Hematopoietic multipotent progenitor cell treated with erythropoietin and hydrocortisone succinate and interleukin-3 and kit ligand, for 6 days (in vitro differentiated cells): Measurements from ENCODE around the gene ANKRD6.

Experiments
- DNase-seq: peaks from one replicate; pipeline ENCODE4 v3.0.0-alpha.2; 2015

ANKRD6 gene

DNA sequence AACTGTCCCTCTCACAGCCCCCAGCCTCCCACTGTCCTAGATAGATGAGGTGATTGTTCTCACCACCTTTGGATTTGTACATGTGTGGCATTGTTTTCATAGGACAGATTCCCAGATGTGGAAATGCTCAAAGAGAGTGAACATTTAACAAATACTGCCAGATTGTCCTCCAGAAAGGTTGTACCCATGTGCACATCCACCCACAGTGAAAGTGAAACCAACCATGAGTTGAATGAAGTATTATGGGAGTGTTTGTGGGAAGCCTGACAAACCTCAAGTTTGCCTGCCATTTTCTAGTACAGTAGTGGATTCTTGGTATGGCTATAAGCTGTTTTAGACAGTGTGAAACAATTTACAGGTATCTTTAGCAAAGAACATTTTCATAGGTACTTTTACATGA is 42.7 kb downstream of the ANKRD6 start:
- DNase-seq: peak; percentile 17

DNA sequence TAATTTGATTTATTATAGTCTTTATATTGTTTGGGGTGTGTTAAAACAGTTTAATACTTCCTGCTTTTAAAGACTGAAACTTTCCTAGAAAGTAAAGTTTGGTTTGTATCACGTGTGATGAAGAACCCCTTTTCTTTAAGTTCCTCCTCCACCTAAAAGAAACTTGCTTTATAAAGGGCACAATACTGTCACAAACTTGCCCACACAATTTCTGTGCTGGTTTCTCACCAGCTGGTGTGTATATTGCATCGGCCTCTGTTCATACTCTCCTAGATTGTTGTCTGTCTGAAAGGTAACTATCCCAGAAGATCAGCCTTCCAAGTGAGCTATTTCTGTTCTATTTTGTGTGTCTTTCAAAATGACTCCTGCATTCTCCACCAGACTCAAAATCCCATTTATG is 46.9 kb downstream of the ANKRD6 start:
- DNase-seq: no peak

DNA sequence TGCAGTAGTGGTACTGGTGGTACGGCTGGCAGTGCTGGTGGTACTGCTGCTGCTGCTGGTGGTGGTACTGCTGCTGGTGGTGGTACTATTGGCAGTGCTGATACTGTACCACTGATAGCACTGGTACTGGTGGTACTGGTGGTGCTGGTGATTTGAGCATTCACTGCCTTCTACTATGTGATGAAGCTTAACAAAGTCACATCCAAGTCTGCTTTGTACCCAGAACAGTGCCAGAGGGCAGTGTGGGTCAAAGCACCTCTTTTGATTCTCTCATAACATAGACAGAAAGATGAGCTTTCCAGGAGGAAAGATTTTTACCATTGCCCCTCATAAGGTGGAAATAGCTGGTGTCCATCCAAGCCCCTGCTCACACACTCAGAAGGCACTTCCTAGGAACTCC is 48.7 kb downstream of the ANKRD6 start:
- no peak for DNase-seq

DNA sequence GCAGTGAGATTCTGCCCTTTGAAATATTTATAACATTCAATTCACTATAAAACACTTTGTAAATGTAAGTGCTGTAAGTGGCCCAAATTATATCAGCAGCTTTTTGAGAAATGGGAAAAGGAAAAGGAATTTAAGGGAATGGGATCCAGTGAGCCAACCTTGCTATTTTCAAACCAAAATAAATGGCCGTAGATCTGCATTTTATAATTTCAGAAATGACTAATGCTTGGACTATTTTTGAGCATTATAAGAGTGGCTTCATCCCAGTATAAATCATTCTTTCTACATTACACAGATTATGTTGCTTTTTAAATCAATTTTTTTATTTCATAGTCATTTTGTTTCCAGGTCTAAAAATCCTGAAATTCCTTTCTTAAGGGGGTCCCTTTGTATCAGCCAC is 49.2 kb downstream of the ANKRD6 start:
- DNase-seq: no peak

DNA sequence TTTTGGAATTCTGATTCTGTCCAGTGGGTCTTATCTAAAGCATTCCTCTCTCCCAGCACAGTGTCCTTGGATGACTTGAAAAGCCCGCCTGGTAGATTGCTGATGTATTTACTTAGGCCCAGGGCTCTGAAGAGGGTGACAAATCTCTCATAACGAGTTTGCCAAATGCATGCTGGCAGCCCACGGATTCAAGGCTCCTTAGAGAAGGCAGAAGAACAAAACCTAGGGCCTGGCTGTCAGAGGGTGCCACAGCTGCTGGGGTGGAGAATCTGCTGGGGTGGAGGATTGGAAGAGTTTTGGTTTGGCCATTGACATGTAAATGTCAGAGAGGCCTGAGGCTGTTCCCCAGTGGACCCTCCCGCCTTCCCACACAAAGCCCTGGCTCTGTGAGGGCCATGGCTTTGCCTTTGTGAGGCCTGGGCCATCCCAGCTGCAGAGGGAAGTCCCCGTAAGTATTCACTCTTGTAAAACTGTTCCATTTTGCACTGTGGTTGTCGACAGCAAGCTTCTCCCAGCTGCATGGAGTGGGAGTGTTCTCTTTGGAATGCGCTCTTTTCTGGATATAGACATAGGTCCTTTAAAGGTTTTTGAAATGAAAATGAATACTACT is 50.3 kb downstream of the ANKRD6 start:
- DNase-seq: no peak

DNA sequence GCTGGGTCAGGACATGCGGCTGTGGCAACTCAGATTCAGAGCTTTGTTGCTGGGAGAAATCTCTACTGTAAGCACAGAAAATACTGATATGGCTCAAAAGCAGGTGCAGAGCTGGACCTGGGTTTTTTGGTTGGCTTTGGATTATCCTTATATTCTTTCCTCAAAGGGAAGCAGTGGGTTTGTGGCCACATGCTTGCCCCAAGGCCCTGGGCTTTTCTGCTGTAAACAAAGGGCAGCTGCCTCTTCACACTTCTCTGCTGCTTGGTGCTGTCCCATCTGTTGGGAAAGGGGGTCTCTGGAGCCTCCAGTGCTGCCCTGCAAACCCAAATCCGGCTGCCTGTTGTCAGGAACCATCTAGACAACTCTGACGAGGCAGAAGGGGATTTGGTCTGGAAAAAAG is 52.4 kb downstream of the ANKRD6 start:
- no peak for DNase-seq

DNA sequence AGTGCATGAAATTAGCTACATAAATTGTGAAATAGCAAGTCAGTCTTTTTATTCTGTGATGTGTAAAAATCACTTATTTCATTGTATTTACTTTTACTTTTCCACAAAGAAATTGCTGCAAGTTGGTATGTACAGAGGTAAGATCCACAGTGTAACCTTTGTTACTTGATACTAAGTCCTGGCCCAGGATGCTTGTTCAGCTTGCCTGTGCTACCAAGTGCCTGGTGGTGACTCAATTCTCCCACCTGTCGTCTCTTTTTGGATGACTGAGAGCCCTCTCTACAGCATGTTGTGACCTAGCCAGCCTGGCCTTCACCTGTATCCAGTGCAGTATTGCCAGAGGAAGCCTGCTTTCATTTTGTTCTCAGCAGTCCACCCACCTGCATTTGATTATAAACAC is 54.9 kb downstream of the ANKRD6 start:
- no peak for DNase-seq

DNA sequence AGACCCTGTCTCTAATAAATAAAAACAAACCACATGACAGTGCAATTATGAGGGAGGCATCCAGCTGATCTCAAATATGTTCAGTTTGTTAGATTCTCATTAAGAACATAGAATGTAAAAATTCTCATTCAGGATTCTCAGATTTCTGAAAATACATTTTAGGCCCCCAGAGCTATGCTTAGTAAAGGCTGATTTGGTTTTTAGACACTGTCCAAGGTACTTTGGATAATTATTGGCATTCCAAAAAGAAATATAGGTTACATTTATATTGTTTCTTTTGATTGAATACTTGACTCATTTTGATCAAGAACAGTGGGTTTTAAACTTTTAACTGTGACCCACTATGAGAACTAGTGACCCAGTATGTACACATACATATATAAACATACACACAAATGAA is 55.5 kb downstream of the ANKRD6 start:
- DNase-seq: no peak

DNA sequence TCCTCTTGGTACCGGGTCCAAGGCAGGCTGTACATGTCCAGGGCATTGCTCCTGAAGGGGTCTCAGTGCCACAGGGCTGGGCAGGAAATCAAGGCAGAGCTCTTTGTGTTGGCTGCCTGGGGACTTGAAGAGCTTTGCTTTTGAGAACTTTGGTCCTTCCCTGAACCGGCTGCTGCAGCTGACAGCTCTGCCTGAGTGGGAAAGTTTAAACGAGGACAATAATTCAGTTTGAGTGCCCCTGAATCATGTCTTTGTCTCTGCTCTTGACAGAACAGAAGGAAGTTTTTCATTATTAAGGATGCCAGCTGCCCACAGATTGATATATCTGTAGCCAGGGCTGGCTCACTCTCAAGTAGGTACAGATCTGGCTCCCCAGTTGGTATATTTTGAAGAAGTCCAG is 56.1 kb downstream of the ANKRD6 start:
- DNase-seq: no peak

DNA sequence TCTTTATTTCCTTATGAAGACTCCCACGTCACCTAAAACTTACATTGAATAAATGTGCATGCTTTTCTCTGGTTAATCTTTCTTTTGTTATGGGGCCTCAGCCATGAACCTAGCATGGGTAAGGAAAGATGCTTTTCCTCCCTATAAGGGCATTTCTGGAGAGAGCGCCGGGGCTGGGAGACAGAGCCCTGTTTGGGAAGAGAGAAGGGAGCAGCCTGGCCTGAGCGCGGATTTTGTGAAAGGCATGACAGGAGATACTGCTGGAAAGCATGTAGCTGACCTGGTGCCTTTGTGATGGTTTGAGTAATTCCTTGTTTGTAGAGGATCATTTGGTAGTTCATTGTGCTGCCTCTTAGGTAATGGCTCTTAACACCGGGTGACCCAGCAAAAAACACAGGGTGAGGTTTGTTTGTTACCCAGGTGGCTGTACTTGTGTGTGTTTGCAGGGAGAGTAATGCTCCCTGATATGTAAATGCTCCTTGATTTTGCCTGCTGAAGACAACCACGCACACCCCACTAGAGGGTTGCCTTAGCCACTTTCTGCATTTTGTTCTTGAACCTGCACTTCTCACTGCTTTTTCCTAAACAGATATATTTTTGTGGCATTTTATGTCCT is 59.2 kb downstream of the ANKRD6 start:
- DNase-seq: no peak

DNA sequence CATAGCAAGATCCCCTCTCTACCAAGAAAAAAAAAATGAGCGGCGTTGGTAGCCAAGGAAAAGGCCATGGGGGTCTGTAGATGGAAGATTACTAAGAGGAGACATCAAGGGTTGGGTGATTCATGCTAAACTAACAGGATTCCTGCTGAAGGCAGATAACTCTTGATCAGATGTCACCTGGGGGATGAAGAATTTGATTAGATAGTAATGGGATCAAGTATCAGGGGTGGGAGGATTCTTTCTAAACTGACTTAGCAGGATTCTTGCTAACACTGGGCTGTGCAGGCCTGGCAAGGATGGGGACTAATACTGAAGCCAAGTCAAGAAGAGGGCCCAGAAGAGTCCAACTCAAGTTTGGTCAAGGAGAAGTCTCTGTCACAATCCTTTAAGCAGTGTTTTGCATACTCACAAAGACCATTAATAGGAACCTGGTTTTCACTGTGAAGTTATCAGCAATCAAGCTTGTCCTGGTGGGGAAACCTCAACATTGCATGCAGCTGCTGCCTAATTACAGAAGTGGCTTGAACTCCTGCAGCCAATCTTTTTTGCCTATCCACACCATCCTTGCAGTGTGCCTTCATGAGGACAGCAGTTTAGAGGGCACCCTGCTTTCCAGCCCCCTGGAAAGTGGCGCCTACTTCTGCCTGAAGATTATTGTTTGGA is 61.3 kb downstream of the ANKRD6 start:
- peak; percentile 76 for DNase-seq

DNA sequence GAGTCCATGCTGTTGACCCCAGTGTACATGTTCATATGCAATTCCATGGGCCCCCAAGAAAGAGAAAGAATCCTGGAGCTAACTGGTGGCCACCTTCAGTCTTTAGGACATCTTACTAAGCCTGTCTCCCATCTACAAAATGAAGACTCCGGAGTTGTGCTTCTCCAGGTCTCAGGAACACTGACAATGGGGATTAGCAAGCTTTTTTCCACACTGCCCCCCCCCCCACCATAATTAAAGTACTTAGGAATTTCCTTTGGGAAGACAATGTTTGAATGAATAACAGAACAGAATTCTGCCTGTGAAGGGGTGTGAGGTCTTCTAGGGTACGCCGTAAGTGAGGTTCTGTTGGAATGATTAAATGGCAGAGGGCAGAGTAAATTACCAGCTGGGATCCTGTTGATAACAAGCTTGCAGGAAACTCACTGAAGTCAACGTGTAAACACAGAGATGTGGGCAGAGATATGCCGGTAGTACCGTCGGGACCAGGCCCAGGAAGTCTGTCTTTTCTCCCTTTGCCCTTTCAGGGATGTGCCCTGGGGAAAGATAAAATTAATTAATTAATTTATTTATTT is 63.1 kb downstream of the ANKRD6 start:
- peak; percentile 73 for DNase-seq

DNA sequence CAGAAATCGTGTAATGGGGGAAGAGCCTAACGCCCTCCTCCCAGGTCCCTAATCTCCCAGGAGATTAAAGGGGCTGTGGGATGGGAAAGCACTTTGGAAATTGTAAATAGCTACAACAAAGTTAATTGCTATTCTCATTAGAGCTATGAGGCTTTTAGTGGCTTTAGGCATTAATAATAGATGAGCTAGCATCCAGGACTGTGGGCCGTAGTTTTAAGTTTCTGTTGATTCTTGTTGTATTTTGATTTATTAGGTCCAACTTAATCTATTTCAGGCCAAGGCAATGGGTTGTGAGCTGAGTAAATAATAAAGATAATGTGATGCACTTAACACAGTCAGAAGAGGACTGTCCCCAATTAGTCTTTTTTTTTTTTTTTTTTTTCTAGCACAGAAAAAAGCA is 67.7 kb downstream of the ANKRD6 start:
- DNase-seq: no peak

DNA sequence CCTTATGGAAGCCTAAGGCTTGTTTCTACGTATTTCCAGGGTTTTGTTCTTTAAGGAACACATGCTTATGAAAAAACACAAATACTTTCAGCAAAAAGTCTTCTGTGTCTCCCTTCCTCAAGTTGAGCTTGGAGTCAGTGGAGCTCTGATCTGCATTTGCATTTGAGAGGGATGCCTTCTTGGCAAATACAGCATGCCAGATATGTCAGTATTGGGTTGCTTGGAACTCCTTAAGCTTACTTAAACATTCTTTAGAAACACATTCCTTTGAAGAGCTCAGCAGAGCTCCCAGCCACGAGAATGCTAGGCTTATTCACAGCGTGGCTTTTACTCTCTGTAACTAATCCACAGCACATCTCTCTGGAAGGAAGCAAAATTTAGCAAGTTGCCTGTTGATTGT is 68.3 kb downstream of the ANKRD6 start:
- DNase-seq: no peak

DNA sequence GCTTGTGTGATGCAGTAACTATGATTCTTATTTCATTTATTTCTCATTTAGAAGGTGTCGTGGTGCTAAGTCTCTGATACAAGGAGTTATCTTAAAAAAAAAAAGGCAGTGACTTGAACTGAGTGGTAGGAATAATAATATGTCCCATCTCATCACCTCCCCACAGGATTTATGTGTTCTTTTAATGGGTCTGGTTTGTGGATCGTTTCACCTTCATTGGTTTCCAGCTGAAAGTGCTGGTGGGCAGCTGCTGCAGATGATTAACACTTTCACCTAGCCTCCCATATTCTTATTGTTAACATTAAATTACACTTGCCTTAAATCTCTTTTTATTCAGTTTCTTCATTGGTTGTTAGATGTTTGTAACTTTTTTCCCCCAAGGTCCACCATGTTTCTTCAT is 68.8 kb downstream of the ANKRD6 start:
- no peak for DNase-seq

DNA sequence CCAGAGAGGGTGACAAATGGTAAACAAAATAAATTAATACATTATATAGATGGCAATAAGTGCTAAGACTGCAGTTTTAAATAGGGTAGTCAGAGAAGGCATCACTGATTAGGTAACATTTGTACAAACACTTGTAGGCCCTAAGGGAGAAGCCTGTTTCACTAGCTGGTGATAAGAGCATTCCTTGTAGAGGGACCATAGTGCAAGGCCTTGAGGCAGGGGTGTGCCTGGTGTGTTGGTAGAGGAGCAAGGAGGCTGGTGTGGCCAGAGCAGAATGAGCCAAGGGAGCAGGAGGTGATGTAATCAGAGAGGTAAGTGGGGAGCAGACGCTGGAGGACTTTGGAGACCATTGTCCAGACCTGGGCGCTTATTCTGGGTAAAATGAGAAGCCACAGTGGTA is 70.7 kb downstream of the ANKRD6 start:
- DNase-seq: no peak

DNA sequence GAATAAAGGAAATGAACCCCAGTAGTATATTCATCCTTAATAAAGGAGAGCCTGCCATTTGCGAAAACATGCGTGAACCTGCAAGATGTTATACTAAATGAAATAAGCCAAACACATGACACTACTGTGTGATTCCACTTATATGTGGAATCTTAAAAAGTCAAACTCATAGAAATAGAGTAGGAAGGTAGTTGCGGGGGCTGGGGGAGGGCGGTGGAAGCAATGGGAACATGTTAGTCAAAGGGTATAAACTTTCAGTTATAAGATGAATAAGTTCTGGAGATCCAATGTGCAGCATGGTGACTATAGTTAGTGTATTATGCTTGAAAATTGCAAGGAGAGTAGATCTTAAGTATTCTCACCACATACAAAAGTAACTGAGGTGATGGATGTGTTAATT is 72.9 kb downstream of the ANKRD6 start:
- DNase-seq: no peak

DNA sequence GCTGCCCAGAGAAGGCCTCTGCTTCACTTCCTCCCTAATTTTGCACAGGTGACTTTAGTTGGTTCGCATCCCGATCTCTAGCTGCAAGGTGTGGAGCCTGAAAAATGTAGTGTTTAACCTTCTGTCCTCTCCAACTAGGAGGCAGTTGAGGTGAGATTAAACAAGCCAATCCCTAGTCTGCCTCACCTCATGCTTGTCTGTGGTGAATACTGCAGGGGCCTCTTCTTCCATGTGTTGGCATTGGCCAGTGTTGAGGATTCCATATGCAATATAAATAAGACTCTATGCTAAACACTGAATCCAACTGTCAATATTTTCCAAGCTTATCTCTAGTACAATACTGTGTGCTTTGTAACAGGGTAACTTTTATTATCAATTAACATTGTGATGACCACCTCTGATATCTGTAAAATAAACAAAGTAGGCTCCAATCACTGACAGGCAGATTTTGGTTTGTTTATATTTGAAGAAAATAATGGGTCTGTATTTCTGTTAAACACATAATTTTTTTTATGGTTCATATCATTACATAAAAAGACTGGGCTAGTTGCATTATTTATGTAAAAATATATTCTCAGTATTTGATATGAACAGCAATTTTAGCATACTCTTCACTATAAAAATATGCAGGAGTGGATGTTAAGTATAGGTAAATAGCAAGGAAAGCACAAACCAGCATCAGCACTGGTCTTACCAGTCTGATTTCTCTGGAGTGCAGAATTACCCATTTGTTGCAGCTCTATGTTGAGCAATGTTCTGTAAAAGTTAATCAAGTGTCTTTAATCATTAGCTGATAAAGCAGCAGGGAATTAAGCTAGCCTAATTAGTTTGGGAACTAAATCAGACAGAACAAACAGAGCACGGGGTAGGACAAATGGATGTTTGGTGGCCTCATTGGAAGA is 74.0 kb downstream of the ANKRD6 start:
- no peak for DNase-seq

DNA sequence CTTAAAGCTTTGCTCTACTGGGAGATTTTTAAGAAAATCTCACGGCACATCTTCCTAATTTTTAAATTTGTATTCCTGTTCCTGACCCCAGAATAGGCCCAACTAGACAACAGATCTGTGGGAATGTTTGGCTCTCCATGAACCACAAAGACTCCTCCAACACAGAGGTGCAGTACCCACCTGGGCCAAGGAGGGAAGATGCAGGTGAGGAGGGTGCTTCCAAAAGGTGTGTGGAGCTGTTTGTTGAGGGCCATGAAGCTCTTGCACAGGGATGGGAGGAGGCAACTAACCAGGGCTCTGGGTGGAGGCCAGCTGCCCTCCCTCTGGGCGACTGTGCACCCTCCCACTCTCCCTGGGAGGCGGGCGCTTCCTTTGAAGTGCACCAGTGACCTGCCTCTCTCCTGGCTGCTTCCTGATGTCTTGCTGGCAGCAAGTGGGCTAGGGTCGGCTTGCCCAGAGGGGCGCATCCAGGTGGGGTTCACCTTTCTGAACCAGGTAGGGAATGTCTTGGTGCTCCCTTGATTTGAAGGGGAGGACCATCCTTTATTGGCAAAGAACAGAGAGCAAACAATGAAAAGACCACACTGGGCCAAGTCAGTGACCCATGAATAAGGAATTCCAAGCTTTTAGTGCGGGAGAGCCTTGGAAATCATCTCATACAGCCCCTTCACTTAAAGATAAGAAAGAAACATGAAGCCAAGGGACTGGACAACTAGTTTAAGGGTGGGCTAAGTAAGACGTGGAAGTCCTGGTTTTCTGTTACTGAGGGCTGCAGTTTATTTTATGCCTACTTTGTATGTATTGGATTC is 76.0 kb downstream of the ANKRD6 start:
- DNase-seq: peak; percentile 34

DNA sequence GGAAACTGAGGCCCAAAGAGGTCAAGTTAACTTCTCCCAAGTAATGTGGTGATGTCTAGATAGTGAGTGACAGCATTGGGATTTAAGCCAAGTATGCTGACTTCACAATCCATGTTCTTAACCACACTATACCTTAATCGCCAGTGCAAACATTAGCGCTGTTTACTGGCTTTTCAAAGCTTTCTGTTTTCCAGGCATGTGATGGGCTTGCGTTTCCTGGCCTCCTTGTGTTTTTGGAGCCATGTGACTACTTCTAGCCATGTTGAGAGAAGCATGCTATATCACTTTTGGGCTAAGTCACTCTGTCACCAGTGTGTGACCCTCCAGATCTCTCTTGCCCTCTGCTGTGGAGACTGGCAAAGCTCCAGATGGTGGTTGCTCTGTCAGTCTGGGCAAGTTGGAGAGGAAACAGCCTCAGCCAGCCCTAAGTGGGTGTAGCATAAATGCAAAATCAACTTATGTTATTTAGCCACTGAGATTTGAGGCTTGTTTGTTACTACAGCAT is 76.9 kb downstream of the ANKRD6 start:
- DNase-seq: peak; percentile 84

DNA sequence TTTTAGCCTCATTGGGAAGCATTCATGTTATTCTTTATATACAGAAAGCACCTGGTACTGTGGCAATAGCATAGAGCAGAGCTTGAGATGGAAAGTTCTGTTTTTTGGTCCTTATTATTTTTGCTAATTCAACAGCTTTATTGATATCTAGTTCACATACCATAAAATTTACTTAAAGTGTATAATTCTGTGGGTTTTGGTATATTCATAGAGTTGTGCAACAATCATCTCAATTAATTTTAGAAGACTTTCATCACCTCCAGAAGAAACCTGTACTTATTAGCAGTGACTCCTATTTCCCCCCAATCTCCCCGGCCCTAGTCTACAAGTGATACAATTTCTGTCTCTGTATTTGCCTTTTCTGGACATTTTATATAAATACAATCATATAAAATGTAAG is 77.4 kb downstream of the ANKRD6 start:
- no peak for DNase-seq

DNA sequence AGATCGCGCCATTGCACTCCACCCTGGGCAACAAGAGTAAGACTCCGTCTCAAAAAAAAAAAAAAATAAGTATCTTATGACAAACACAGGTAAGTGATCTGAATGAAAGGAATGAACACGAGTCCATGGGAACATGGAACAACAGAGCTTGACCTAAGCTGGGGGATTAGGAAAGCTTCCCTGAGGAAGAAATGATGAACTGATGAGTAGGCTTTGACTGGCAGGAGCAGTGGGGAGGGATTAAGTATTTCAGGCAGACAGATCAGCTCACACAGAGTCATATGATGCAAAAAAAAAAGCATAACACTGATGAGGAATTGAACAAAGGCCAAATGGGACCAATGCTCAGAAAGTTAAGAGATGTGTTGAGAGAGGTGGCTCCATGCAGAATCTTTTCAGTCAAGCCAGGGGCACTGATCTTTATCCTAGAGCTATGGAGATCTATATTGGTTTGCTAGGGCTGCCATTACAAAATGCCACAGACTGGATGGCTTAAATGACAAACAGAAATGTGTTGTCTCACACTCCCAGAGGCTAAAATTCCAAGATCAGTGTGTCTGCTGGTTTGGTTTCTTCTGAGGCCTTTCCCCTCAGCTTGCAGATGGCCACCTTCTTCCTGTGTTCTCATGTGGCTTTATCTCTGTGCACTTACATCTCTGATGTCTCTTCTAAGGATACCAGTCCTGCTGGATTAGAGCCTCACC is 85.6 kb downstream of the ANKRD6 start:
- DNase-seq: no peak
